ENCODE results near the gene CHD5.

DNA sequence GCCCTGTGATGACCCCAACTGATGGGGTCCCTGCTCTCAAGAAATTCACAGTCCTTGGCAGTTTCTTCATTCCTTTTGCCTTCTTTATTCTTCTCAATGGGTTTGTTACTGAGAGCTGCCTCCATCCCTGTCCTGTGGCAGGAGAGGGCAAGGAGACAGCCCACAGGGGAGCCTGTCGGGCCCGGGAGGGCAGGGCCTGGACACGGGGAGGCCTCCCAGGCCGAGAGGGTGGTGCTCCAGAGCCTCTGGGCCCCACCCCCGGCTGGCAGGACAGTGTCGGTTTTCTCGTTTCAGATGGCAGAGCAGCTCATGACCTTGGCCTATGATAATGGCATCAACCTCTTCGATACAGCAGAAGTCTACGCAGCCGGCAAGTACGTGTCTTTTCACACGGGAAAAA lies 98.2 kb downstream of the CHD5 start:
- TF ChIP-seq, protein P1, sequence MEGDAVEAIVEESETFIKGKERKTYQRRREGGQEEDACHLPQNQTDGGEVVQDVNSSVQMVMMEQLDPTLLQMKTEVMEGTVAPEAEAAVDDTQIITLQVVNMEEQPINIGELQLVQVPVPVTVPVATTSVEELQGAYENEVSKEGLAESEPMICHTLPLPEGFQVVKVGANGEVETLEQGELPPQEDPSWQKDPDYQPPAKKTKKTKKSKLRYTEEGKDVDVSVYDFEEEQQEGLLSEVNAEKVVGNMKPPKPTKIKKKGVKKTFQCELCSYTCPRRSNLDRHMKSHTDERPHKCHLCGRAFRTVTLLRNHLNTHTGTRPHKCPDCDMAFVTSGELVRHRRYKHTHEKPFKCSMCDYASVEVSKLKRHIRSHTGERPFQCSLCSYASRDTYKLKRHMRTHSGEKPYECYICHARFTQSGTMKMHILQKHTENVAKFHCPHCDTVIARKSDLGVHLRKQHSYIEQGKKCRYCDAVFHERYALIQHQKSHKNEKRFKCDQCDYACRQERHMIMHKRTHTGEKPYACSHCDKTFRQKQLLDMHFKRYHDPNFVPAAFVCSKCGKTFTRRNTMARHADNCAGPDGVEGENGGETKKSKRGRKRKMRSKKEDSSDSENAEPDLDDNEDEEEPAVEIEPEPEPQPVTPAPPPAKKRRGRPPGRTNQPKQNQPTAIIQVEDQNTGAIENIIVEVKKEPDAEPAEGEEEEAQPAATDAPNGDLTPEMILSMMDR (IDR thresholded peaks at IDR 0.05) = no peak
- TF ChIP-seq POLR2A (IDR thresholded peaks at IDR 0.05) = no peak

Measured in tibial nerve (tissue), 3 donors.